HL-60 (cell line): ENCODE data around the gene DAP.

Source experiments
- DNase-seq, 2 experiments: peaks; one replicate each; pipeline ENCODE4 v3.0.0-alpha.2; 2010 to 2020; ENCODE audit warnings: low read depth in 1 of 2, low spot score in 1 of 2
- H3K27ac ChIP-seq: fragments of 250-450 bp; sonication (Bioruptor Pico); replicated peaks from 2 replicates; pipeline ENCODE4 v1.5.1; 2020; ENCODE audit warnings: mild to moderate bottlenecking, moderate library complexity
- H3K27me3 ChIP-seq: fragments of 250-450 bp; sonication (Bioruptor Pico); 2 replicates; pipeline ENCODE4 v1.5.1; 2021; ENCODE audit warnings: mild to moderate bottlenecking, moderate library complexity; ENCODE audit not compliant: insufficient read depth, poor library complexity, severe bottlenecking
- H3K4me3 ChIP-seq: replicated peaks from 2 replicates; pipeline ENCODE4 v1.5.1; 2011; ENCODE audit warnings: mild to moderate bottlenecking, control low read depth, low read length; ENCODE audit not compliant: insufficient read depth
- GABPA ChIP-seq: IDR thresholded peaks from 2 replicates; pipeline ENCODE4 v1.6.1; 2012; ENCODE audit warnings: low read depth
- POLR2AphosphoS5 ChIP-seq: IDR thresholded peaks from 2 replicates; pipeline ENCODE4 v1.6.1; 2012; ENCODE audit warnings: low read depth
- SPI1 ChIP-seq: IDR thresholded peaks from 2 replicates; pipeline ENCODE4 v1.6.1; 2012; ENCODE audit warnings: low read depth, mild to moderate bottlenecking, borderline replicate concordance
- TF ChIP-seq, protein P1 (sequence below): IDR thresholded peaks from one replicate; pipeline ENCODE4 v1.5.1; 2011; ENCODE audit warnings: low read length, control low read depth, inconsistent platforms; ENCODE audit not compliant: insufficient read depth
- TF ChIP-seq, protein P2 (sequence below): IDR thresholded peaks from 2 replicates; pipeline ENCODE4 v1.6.1; 2012; ENCODE audit warnings: low read depth; ENCODE audit not compliant: insufficient replicate concordance

DAP gene

DNA sequence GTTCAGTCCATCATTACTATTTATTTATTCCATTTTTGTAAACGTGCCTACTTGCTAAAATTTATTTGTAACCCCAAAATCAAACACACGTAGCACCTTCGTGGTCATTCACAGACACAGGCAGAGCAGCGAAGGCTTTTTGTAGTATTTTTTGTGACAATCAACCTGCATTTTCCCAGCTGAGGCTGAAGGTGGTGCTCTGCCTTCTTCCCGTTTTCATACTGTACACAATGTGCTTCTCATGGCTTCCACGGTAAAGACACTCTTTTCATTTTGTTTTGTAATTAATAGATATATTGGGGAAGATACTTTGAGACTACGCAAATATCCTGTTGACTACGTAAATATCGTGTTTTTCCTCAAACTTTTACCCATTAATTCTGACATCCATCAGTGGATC lies 19.4 kb downstream of the DAP start:
- Histone ChIP-seq H3K27me3 (no peaks in the 10 kb centered on the region), H3K27ac (no peak overlapping the region)
- DNase-seq: no peak

DNA sequence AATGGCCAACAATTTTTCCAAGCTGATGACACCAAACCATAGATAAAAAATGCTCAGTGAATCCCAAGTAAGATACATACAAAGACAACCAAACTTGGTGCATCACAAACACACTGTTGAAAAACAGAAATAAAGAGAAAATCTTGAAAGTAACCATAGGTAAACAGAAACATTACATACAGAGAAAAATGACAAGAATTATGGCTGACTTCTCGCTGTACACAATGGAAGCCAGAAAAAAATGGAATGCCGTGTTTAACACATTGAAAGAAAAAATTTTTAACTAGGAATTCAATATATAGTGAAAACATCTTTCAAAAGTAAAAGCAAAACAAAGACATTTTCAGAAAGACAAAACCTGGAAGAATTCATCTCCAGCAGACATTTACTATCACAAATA lies 20.6 kb downstream of the DAP start:
- DNase-seq: no peak
- Histone ChIP-seq H3K27me3 (no peaks in the 10 kb centered on the region), H3K27ac (no peak overlapping the region), H3K4me3 (no peak overlapping the region)
- TF ChIP-seq, protein P1, sequence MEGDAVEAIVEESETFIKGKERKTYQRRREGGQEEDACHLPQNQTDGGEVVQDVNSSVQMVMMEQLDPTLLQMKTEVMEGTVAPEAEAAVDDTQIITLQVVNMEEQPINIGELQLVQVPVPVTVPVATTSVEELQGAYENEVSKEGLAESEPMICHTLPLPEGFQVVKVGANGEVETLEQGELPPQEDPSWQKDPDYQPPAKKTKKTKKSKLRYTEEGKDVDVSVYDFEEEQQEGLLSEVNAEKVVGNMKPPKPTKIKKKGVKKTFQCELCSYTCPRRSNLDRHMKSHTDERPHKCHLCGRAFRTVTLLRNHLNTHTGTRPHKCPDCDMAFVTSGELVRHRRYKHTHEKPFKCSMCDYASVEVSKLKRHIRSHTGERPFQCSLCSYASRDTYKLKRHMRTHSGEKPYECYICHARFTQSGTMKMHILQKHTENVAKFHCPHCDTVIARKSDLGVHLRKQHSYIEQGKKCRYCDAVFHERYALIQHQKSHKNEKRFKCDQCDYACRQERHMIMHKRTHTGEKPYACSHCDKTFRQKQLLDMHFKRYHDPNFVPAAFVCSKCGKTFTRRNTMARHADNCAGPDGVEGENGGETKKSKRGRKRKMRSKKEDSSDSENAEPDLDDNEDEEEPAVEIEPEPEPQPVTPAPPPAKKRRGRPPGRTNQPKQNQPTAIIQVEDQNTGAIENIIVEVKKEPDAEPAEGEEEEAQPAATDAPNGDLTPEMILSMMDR: no peak
- TF ChIP-seq, protein P2, sequence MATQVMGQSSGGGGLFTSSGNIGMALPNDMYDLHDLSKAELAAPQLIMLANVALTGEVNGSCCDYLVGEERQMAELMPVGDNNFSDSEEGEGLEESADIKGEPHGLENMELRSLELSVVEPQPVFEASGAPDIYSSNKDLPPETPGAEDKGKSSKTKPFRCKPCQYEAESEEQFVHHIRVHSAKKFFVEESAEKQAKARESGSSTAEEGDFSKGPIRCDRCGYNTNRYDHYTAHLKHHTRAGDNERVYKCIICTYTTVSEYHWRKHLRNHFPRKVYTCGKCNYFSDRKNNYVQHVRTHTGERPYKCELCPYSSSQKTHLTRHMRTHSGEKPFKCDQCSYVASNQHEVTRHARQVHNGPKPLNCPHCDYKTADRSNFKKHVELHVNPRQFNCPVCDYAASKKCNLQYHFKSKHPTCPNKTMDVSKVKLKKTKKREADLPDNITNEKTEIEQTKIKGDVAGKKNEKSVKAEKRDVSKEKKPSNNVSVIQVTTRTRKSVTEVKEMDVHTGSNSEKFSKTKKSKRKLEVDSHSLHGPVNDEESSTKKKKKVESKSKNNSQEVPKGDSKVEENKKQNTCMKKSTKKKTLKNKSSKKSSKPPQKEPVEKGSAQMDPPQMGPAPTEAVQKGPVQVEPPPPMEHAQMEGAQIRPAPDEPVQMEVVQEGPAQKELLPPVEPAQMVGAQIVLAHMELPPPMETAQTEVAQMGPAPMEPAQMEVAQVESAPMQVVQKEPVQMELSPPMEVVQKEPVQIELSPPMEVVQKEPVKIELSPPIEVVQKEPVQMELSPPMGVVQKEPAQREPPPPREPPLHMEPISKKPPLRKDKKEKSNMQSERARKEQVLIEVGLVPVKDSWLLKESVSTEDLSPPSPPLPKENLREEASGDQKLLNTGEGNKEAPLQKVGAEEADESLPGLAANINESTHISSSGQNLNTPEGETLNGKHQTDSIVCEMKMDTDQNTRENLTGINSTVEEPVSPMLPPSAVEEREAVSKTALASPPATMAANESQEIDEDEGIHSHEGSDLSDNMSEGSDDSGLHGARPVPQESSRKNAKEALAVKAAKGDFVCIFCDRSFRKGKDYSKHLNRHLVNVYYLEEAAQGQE: no peak
- TF ChIP-seq GABPA (no peak), SPI1 (no peak), POLR2AphosphoS5 (no peak)

More for the DNA sequence above, 19.4 kb downstream of the DAP start:
- H3K4me3 ChIP-seq: no peak overlapping the region
- TF ChIP-seq SPI1 (no peak), POLR2AphosphoS5 (no peak), GABPA (no peak)
- TF ChIP-seq, protein P2: no peak
- TF ChIP-seq, protein P1: no peak

DNA sequence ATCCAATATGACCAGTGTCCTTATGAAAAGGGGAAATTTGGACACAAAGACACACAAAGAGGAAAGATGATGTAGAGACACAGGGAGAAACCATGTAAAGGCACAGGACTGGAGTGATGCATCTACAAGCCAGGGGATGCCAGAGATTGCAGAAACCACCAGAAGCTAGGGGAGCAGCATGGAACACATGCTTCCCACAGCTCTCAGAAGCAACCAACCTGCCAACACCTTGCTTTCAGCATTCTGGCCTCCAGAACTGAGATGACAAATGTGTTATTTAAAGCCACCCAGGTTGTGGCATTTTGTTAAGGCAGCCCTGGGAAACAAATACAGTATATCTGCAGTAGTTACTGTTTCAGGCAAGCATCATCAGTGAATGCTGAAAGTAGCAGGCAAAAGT lies 23.2 kb downstream of the DAP start:
- no peak for TF ChIP-seq GABPA
- TF ChIP-seq, protein P2: no peak
- TF ChIP-seq, protein P1: no peak
- Histone ChIP-seq H3K4me3 (no peak overlapping the region), H3K27ac (no peak overlapping the region), H3K27me3 (no peaks in the 10 kb centered on the region)
- no peak for DNase-seq
